Epidermal melanocyte (primary cell): ENCODE data around the gene DAO.
"Not testable (repeated sequence)": the region's sequence is repeated elsewhere in the genome, so short reads cannot be mapped to it uniquely, and the experiment has no call there.

Experiments
- DNase-seq: peaks from one replicate; pipeline ENCODE4 v3.0.0; 2011; ENCODE audit warnings: low spot score; ENCODE audit not compliant: insufficient read length

The DAO gene

GRCh38 chr12:108849660-108850059, 30.2 kb upstream of the DAO start:
- DNase-seq: no peak

- no peak for DNase-seq
Measured at GRCh38 chr12:108850854-108851573, 28.9 kb upstream of the DAO start.

DNA sequence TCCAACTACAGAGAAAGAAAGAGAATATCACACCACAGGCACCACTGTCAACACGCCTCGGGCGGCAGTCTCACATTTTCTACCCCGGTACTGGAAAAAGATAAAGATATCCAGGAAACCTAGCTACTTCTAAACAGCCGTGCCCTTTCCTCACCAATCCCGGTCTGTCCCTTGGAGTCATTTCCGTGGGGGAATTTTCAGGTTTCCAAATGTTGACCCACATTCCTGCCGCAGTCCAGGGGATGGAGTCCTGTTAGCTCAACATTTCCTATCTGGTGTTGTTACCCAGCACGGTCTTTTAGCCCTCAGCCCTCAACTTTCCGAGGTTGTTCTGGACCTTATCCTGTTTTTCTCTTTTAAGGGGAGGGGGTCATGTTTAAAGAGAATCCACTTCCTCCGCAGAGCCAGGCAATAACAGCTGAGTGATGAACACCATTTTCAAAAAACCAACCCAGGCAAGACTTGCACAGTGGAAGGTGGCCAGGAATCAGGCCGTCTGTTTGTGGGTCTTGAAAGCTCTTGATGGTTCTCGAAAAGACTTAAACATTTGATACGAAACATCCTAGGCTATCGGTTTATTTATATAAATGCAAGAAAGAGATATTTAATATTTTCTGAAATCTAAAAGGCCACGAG, 27.1 kb upstream of the DAO start:
- DNase-seq: no peak

DNA sequence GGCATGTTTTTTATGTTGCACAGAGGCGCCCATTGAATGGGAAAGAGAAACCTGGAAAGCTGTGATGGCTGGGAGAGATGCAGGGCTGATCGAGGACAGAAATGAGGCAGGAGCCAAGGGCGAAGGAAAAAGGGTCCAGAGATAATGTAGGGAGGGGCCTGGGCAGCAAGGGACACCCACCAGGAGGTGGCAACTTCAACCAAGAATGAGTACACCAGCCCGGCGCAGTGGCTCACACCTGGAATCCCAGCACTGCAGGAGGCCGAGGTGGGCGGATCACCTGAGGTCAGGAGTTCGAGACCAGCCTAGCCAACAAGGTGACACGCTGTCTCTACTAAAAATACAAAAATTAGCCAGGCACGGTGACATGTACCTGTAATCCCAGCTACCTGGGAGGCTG, 26.5 kb upstream of the DAO start:
- DNase-seq: no peak

- DNase-seq: no peak
Measured at GRCh38 chr12:108853981-108854446, 25.9 kb upstream of the DAO start.

GRCh38 chr12:108854451-108855283, 25.2 kb upstream of the DAO start:
- no peak for DNase-seq

- DNase-seq: no peak
Measured at GRCh38 chr12:108855284-108856169, 24.4 kb upstream of the DAO start.

GRCh38 chr12:108856170-108856427, 23.8 kb upstream of the DAO start:
- no peak for DNase-seq

DNA sequence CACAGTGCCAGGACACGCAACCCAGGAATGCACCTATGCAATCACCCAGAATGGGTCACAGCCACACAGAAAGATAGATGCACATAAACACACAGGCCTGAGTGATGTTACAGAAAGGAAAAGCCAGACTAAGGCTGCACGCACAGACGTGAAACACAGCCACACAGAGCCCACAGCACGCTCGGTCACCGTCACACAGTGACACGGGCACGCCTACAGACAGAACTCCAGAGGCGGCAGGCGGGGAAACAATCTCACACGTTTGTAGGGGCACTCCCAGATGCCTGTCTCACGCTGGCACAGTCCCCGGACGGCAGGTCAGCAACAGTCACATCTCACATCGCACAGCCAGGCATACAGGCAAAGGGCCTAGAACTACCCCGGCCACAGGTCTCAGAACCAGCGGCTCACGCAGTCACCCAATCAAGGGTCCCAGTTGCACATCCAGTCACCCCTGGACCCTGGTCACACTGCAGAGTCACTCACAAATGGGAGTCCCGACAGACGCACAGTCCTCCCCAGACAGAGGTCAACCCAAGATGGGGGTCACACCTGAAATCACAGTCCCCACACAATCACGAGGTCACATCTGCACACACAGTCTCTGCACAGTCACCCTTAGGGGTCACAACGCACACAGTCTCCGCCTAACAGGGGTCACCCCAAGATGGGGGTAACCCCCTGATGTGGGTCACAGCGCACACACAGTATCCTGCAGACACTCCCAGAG, 23.3 kb upstream of the DAO start:
- DNase-seq: no peak

DNA sequence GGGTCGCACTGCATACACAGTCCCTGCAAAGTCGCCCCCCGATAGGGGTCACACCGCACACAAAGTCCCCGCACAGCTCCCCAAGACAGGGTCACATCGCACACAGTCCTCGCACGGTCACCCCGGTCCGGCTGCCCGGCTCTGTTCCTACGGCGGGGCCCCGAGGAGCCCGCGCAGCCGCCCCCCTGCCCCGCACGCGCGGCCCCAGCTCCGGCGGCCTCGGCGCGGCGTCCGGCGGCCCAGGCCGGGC, 22.8 kb upstream of the DAO start:
- DNase-seq: no peak

DNA sequence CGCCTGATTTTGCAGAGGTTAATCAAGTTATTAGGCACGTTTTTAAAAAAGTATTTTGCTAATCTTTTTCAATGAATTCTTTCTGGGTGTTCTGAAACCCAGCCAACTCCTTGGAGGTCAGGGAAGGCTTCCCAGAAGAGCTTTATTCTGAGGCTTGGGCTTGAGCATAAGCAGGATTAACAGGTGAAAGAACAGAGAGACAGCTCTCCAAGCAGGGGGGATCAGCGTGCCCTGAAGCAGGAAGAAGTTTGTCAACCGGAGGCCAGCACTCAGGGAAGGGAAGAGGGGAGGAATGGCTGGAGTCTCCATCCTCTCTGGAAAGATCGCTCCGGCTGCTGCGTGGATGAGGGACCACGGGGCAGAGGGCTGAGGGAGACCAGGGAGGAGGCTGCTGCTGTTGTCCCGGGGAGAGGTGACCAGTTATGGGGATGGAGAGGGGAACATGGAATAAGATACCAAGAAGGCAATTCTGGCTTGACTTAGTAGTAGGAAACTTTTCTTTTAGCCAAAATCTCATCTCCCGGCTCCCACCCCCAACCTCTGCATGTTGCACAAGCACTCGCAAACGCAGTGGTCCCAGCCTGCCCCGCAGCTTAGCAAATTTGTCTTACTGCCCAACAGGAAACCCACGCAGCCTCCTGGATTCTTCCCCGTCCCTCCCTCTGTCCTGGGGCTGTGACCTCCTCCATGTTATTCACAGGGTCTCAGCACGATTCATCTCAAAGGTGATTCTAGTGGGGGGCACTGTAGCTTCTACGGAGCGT, 21.4 kb upstream of the DAO start:
- DNase-seq: no peak

GRCh38 chr12:108859141-108859922, 20.6 kb upstream of the DAO start:
- DNase-seq: not testable (repeated sequence)

DNA sequence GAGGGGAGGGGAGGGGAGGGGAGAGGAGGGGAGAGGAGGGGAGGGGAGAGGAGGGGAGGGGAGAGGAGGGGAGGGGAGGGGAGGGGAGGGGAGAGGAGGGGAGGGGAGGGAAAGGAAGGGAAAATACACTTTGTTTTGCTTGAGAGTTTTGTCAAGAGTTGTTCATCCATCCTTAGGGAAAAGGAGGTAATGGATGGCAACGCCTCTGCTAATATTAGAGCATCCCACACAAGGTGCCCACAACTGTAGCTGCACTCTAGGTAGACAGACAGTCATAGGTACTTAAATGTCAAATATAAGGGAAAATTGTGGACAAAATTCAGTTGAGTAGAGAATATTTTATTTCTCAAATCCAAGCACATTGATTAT, 20.0 kb upstream of the DAO start:
- DNase-seq: no peak

DNA sequence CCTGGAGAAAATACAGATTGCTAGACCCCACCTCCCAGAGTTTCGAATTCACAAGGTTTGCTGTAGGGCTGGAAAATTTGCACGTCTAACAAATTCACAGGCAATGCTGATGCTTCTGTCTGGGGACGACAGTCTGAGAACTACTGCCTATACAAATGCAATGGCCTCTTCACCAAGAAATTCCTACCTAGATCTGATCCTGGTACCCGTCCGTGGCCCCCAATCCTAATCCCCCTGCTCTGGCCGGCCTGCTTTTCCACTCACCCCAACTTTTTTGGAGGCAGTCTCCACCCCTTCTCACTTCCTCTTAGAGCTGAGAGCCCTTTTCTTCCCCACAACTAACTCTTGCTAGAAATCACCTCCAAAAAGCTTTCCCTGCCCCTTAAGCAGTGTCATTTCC, 19.4 kb upstream of the DAO start:
- DNase-seq: no peak

DNA sequence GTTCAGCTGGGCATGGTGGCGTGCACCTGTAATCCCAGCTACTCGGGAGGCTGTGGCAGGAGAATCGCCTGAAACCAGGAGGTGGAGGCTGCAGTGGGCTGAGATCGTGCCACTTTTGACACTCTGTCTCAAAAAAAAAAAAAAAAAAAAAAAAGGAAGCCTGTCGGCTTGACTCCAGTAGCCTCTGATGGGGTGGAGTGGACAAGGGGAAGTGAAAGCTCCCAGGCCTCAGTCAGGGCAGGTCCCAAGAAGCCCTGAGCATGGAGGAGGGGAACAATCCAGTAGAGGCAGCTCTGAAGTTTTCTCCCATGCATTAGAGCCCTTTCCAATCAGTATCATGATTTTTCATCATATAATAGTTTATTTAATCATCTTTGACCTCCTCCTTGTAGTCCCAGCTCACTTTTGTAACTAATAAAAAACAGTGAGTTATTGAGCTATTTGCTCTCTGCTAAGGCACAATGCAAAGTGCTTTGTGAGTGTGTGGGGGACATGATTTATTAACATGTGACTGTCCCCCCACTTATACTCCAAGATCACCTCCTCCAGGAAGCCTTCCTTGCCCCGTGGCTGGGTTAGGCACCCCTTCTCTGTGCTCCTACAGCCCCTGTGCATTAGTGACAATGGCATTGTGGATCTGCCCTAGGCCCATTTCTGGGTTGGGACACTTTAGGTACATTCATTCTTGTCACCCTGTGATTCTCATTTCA, 17.9 kb upstream of the DAO start:
- no peak for DNase-seq

- no peak for DNase-seq
Measured at GRCh38 chr12:108862588-108862959, 17.3 kb upstream of the DAO start.

DNA sequence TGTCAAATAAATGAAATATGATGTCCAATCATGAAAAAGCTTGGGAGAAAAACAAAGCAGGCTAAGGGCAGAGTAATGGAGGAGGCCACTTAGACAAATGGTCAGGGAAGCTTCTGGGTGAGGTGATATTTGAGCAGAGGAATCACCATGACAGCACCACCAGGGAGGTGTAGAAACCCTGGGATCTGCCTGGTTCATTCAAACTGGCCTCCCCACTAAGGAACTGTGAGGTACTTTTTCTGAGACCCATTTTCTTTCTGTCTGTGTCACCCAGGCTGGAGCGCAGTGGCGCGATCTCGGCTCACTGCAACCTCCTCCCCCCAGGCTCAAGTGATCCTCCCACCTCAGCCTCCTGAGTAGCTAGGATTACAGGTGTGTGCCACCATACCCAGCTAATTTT, 14.7 kb upstream of the DAO start:
- DNase-seq: no peak

DNA sequence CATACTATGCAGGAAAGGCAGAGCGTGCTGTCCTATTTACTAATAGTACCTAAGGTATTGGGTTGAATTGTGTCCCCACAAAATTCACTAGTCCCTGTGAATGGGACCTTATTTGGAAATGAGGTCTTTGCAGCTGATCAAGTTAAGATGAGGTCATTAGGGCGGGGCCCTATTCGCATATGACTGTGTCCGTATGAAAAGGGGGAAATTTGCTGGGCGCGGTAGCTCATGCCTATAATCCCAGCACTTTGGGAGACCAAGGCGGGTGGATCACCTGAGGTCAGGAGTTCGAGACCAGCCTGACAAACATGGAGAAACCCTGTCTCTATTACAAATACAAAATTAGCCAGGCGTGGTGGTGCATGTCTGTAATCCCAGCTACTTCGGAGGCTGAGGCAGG, 13.8 kb upstream of the DAO start:
- not testable (repeated sequence) for DNase-seq

GRCh38 chr12:108868781-108869180, 11.1 kb upstream of the DAO start:
- no peak for DNase-seq
